ENCODE measurements around the gene RUSC2.
"Not testable (repeated sequence)": the region's sequence is repeated elsewhere in the genome, so short reads cannot be mapped to it uniquely, and the experiment has no call there.

The RUSC2 gene

GRCh38 chr9:35489313-35490154 is at the start of gene RUSC2:
TSS of gene RUSC2 (plus strand) at chr9:35490111. CDS start at chr9:35546522, 56,411 bp downstream.
- DNase-seq (ENCODE audit: low read depth, low spot score), result peak; percentile 70

- DNase-seq (ENCODE audit: low read depth, low spot score), result no peak
These were observed 43.9 kb upstream of the RUSC2 start for GRCh38 chr9:35446012-35446411.

GRCh38 chr9:35448496-35448895 is 41.4 kb upstream of the RUSC2 start:
- no peak for DNase-seq (ENCODE audit: low read depth, low spot score)

GRCh38 chr9:35452481-35452880 is 37.4 kb upstream of the RUSC2 start:
- no peak for DNase-seq (ENCODE audit: low read depth, low spot score)

GRCh38 chr9:35453786-35454185 is 36.1 kb upstream of the RUSC2 start:
- no peak for DNase-seq (ENCODE audit: low read depth, low spot score)

GRCh38 chr9:35464141-35465025 is 25.5 kb upstream of the RUSC2 start:
- DNase-seq (ENCODE audit: low read depth, low spot score), result no peak

- no peak for DNase-seq (ENCODE audit: low read depth, low spot score)
These were observed 19.6 kb upstream of the RUSC2 start for GRCh38 chr9:35470340-35470739.

GRCh38 chr9:35470894-35471293 is 19.0 kb upstream of the RUSC2 start:
- DNase-seq (ENCODE audit: low read depth, low spot score), result no peak

GRCh38 chr9:35476596-35476995 is 13.3 kb upstream of the RUSC2 start:
- no peak for DNase-seq (ENCODE audit: low read depth, low spot score)

- DNase-seq (ENCODE audit: low read depth, low spot score), result peak; percentile 54
These were observed 12.6 kb upstream of the RUSC2 start for GRCh38 chr9:35477211-35477855.

GRCh38 chr9:35478871-35479270 is 11.0 kb upstream of the RUSC2 start:
- no peak for DNase-seq (ENCODE audit: low read depth, low spot score)

GRCh38 chr9:35481347-35481975 is 8.4 kb upstream of the RUSC2 start:
- no peak for DNase-seq (ENCODE audit: low read depth, low spot score)

GRCh38 chr9:35482071-35482470 is 7.8 kb upstream of the RUSC2 start:
- DNase-seq (ENCODE audit: low read depth, low spot score), result no peak

GRCh38 chr9:35484406-35484805 is 5.5 kb upstream of the RUSC2 start:
- DNase-seq (ENCODE audit: low read depth, low spot score), result no peak

- DNase-seq (ENCODE audit: low read depth, low spot score), result no peak
These were observed 2.8 kb upstream of the RUSC2 start for GRCh38 chr9:35487081-35487480.

GRCh38 chr9:35488021-35488420 is 1.9 kb upstream of the RUSC2 start:
- no peak for DNase-seq (ENCODE audit: low read depth, low spot score)

GRCh38 chr9:35488566-35489312 is 1.2 kb upstream of the RUSC2 start:
- DNase-seq (ENCODE audit: low read depth, low spot score), result no peak

- DNase-seq (ENCODE audit: low read depth, low spot score), result no peak
These were observed 421 bp downstream of the RUSC2 start for GRCh38 chr9:35490155-35490909.

GRCh38 chr9:35490910-35491465 is 1.1 kb downstream of the RUSC2 start:
- no peak for DNase-seq (ENCODE audit: low read depth, low spot score)

GRCh38 chr9:35493119-35493518 is 3.2 kb downstream of the RUSC2 start:
- not testable (repeated sequence) for DNase-seq (ENCODE audit: low read depth, low spot score)

Measured in brain pericyte (primary cell).